DMS 273 treated with DMSO at 0.1 percent for 48 hours (cell line): Measurements from ENCODE around the gene PTRHD1.
A peak's percentile ranks its signal among the peaks of the same experiment; 100 is the strongest.
"Not testable (repeated sequence)": the region's sequence is repeated elsewhere in the genome, so short reads cannot be mapped to it uniquely, and the experiment has no call there.

Experiments
- DNase-seq: peaks from one replicate; lab custom pipeline; 2025; lab: John Stamatoyannopoulos, UW

Gene PTRHD1

GRCh38 chr2:24792874-24793760 lies at the start of gene PTRHD1, which contains the start of gene CENPO:
Gene PTRHD1, minus strand, starts transcription at chr2:24793391. Its CDS starts 14 bp downstream, at chr2:24793377.
Gene CENPO, plus strand, starts transcription at chr2:24793425. Its CDS starts 495 bp downstream, at chr2:24793920.
- DNase-seq: peak; percentile 95

- DNase-seq: no peak
These were observed 49.2 kb upstream of the PTRHD1 start for GRCh38 chr2:24842081-24843050.

- DNase-seq: no peak
These were observed 48.1 kb upstream of the PTRHD1 start for GRCh38 chr2:24840962-24841945.

DNA sequence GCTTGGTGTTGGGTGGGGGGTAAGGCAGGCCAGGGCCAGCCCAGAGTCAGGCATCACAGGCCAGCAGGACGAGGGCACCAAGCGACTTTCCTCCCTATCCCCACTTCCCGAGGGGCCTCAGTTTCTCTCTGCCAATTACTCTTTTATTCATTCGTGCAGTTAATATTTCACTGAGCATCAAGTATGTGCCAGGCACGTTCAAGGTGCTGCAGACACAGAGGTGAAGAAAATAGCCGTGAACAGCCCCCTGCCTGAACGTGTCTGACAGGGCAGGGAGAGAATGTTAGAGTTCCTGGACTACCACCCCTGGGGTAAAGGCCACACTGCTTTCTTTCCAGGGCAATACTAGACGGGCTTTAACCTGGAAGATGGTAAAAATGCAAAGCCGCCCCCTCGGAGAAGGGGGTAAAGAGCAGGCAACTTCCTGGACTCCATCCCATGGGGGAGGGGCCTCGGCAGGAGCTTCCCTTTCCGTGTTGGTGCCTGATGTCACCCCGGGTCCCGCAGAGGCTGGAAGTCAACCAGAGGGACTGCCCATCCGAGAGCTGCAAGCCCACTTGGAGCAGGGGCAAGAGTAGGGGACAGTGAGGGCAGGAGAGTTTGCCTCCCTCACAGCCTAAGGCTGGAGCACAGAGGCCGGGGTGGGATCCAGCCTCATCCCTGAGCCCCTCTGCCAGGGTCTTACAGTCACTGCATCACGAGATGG lies 47.1 kb upstream of the PTRHD1 start:
- no peak for DNase-seq

DNA sequence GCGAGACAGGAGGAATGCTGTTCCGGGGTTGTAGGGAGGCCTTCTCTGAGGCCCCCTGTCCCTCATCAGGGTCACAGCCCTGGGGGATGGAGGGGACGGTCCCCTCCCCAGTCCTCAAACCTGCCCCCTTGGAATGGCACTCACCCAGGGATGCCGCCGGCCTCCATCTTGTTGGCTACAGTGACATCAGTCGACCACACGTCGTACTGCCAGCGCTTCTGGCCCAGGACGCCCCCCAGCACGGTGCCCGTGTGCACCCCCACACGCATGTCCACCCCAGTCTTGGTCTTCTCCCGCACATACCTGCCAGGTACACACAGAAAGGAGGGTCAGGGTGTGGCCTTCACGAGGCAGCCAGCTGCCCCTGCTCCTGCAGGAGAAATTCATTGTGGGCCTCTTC lies 46.5 kb upstream of the PTRHD1 start:
- DNase-seq: no peak

- no peak for DNase-seq
These were observed 45.4 kb upstream of the PTRHD1 start for GRCh38 chr2:24838541-24838940.

GRCh38 chr2:24837996-24838513 lies 44.9 kb upstream of the PTRHD1 start:
- no peak for DNase-seq

DNA sequence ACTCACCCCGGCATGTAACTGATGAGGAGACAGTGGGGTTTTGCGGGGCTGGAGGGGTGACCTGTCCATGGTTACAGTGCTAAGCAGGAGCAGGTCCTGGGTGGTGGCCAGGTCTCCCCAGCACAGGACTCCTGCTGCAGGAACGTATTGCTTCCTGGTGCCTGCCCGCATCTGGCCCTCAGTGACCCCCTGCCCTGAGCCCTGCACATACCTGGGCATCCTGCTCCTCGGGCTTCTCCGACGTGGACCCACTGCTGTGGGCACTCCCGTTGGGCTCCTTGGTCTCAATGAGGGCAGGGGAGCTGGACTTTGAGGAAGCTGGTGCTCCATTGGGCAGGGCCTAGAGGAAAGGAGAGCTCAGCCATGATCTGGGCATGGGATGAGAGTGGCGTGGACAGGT lies 43.5 kb upstream of the PTRHD1 start:
- DNase-seq: no peak

GRCh38 chr2:24836206-24836605 lies 43.0 kb upstream of the PTRHD1 start:
- DNase-seq: no peak

DNA sequence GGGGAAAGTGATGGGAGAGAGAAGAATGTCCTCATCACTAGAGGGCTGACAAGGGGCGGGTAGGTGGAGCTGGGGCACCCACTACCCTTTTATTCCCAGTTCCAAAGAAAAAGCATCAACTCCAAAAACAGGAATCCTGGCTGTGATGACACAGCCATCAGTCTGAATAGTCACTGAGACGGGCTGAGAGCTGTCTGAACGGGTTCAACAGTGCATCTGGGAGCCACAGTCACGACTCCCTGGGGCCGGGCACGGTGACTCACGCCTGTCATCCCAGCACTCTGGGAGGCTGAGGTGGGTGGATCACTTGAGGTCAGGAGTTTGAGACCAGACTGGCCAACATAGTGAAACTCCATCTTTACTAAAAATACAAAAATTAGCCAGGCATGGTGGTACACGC lies 42.2 kb upstream of the PTRHD1 start:
- DNase-seq: not testable (repeated sequence)

DNA sequence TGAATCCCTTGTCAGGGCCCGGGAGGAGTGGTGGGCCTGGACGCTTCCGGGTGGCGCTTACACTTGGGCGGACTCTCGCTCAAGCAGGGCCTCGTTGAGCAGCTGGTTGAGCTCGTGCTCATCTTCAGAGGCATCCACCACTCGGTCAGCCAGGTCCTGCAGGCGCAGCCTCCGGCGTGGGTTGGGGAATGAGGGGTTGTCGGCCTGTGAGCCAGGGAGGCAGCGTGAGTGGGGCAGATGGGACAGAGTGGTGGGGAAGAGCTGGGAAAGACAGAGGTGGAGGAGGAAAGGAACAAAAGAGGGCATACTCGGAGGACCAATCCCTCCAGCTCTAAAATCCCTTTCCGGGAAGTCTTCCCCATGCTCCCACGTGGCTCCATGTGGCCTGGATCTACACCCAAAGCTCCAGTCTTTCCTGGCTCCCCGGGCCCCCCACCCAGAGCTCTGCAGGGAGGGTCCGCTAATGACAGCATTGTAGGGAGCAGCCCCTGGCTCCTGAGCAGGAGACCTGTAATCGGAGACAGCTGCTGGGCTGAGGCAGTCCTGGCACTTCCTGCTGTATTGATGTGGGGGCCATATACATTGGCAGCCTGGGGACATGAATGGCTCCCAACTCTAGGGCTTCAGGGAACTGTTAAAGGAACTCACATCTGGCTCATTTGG lies 41.7 kb upstream of the PTRHD1 start:
- DNase-seq: no peak

GRCh38 chr2:24833821-24834732 lies 40.9 kb upstream of the PTRHD1 start:
- DNase-seq: no peak

DNA sequence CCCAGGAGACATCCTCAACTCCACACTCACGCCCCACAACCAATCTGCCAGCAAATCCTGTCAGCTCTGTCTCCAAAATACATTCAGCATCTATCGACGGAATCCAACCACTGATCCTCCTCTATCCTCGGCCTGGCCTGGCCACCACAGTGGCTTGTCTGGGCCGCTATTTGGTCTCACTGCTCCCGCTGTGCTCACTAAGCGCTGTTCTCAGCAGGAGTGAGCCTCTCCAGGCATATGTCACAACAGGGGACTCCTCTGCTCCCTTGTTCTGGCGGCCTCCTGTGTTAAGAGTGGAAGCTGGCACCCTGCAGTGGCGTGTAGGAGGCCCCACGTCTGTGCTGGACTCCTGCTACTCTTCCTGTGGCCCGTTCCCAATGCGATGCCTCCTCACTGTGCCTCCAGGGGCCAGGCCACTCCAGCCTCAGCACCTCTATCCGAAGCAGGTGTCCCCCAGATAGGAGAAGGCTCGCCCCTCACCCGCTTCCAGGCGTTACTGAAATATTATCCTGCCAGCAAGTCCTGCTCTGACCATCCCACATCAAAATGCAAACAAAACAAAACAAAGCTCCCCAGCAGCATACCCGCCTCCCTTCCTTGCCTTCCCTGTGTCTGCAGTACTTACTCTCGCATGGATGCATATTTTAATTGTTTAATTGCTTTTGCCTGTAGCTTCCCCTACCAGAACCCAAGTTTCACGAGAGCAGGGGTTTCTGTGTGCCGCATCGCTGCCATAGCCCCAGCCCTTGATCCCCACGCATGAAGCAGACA lies 39.9 kb upstream of the PTRHD1 start:
- DNase-seq: no peak

DNA sequence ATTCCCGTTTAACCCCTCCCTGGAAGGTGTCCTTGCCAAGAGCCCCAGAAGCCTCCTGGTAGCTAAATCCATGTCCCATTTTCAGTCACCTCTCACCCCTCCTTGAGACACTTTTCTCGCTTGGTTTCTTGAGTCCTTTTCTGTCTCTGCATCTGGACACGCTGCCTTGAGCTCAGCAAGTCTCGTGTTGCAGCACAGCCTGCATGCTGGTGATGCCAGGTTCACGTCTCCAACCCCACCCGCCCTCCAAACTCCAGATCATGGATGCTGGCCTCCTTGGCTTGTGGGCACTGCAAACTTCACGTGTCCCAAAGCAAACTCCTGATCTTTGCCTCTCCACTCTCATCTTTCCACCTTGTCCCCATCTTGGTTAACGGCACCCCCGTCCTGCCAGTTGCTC lies 39.3 kb upstream of the PTRHD1 start:
- no peak for DNase-seq

GRCh38 chr2:24832073-24832461 lies 38.9 kb upstream of the PTRHD1 start:
- no peak for DNase-seq

- no peak for DNase-seq
These were observed 38.3 kb upstream of the PTRHD1 start for GRCh38 chr2:24831221-24832072.

- no peak for DNase-seq
These were observed 37.6 kb upstream of the PTRHD1 start for GRCh38 chr2:24830786-24831185.
